Urinary bladder (tissue), 4 donors: Measurements from ENCODE around the gene C22orf31. TPM values are rescaled to one million over a fixed set of nuclear protein-coding genes. Genes with fewer than 3 reads are reported as not detected.
"Not testable (repeated sequence)": the region's sequence is repeated elsewhere in the genome, so short reads cannot be mapped to it uniquely, and the experiment has no call there.

Experiments used
- DNase-seq: peaks from one replicate; pipeline ENCODE4 v3.0.0-alpha.2; 2015; ENCODE audit errors: extremely low spot score
- H3K27ac ChIP-seq: one replicate; pipeline ENCODE4 v1.5.1; 2013; ENCODE audit warnings: low read depth, mild to moderate bottlenecking, moderate library complexity
- H3K36me3 ChIP-seq: one replicate; pipeline ENCODE4 v1.6.1; 2013; ENCODE audit warnings: mild to moderate bottlenecking, moderate library complexity; ENCODE audit not compliant: insufficient read depth
- H3K4me1 ChIP-seq: one replicate; pipeline ENCODE4 v1.6.1; 2013; ENCODE audit warnings: mild to moderate bottlenecking, moderate library complexity; ENCODE audit not compliant: insufficient read depth
- H3K4me3 ChIP-seq: one replicate; pipeline ENCODE4 v1.5.1; 2013; ENCODE audit warnings: low read depth, low read length
- WGBS: extraction: QIAGEN DNeasy Blood & Tissue Kit; methylation state at CpG from one replicate; pipeline ENCODE4 v1.1.7; 2013; 5-methylcytosine and 5-hydroxymethylcytosine counted together
- polyA plus RNA-seq: library from polyadenylated mRNA; stranded (reverse); fragments of 200-250 nt; gene quantifications from one replicate; pipeline ENCODE4 v1.2.3, GENCODE V29; 2013
- total RNA-seq: library from RNA; depleted of rRNA; stranded (reverse); fragments of >200 nt; gene quantifications from one replicate; pipeline ENCODE4 v1.2.3, GENCODE V29; 2014
- donor health status: healthy with polysubstance abuse.
- donor health status: healthy.

C22orf31 gene
- total and polyA plus RNA-seq, 2 donors = not detected

- H3K4me1 ChIP-seq = no peaks in the 10 kb centered on the region
- DNase-seq = no peak
- no peak overlapping the region for H3K27ac ChIP-seq
- no peak overlapping the region for H3K4me3 ChIP-seq
- 67% methylated on average over 3 of the region's 3 CpGs for WGBS
- no peaks in the 10 kb centered on the region for H3K36me3 ChIP-seq
These were observed 28.4 kb upstream of the C22orf31 start for GRCh38 chr22:29090039-29090438.

GRCh38 chr22:29089507-29089906, 27.9 kb upstream of the C22orf31 start:
- WGBS = 51% methylated on average over 3 of the region's 3 CpGs
- no peak for DNase-seq
- Histone ChIP-seq H3K36me3 (no peaks in the 10 kb centered on the region), H3K27ac (no peak overlapping the region), H3K4me3 (no peak overlapping the region), H3K4me1 (no peaks in the 10 kb centered on the region)

DNA sequence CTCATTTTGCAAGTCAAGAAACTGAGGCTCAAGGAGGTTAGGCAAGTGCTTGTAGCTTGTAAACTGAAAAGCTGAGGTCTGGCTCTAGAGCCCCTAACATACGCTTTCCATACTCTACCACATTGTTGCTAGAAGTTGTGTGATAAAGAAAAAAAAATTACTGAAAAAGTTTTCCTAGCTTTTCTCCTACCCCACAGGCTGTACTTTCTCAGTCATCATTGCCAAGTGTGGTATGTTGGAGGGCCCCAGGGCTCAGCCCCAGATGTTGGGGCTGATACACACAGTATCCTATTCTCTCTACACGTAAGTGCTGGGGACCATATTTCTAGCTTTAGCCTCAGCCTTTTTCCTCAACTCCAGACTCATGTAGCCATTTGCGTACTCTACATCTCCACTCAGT, 27.2 kb upstream of the C22orf31 start:
- H3K4me3 ChIP-seq = no peak overlapping the region
- no peak for DNase-seq
- 98% methylated on average over 3 of the region's 3 CpGs for WGBS

GRCh38 chr22:29087012-29087411, 25.4 kb upstream of the C22orf31 start:
- no peak for DNase-seq
- Histone ChIP-seq H3K27ac (no peak overlapping the region), H3K36me3 (no peaks in the 10 kb centered on the region), H3K4me1 (no peaks in the 10 kb centered on the region), H3K4me3 (no peak overlapping the region)
- WGBS = 96% methylated on average over 2 of the region's 2 CpGs

More for the DNA sequence above, 27.2 kb upstream of the C22orf31 start:
- H3K27ac ChIP-seq = no peak overlapping the region
- no peaks in the 10 kb centered on the region for H3K4me1 ChIP-seq
- no peaks in the 10 kb centered on the region for H3K36me3 ChIP-seq

GRCh38 chr22:29083933-29084591, 22.4 kb upstream of the C22orf31 start:
- WGBS = 55% methylated on average over 5 of the region's 5 CpGs
- Histone ChIP-seq H3K4me1 (peaks cover 2% of the 10 kb centered on the region), H3K4me3 (no peak overlapping the region), H3K36me3 (no peaks in the 10 kb centered on the region), H3K27ac (no peak overlapping the region)
- DNase-seq = no peak

- H3K4me3 ChIP-seq, H3K27ac ChIP-seq: not testable (repeated sequence)
- 95% methylated on average over 7 of the region's 7 CpGs for WGBS
These were observed 21.9 kb upstream of the C22orf31 start for GRCh38 chr22:29083576-29083932.

GRCh38 chr22:29082826-29083545, 21.4 kb upstream of the C22orf31 start:
- no peaks in the 10 kb centered on the region for H3K36me3 ChIP-seq
- no peak overlapping the region for H3K27ac ChIP-seq
- peaks cover 2% of the 10 kb centered on the region for H3K4me1 ChIP-seq
- DNase-seq = no peak
- no peak overlapping the region for H3K4me3 ChIP-seq
- WGBS = 90% methylated on average over 7 of the region's 7 CpGs

More at GRCh38 chr22:29083576-29083932, 21.9 kb upstream of the C22orf31 start:
- not testable (repeated sequence) for H3K36me3 ChIP-seq, DNase-seq, H3K4me1 ChIP-seq

DNA sequence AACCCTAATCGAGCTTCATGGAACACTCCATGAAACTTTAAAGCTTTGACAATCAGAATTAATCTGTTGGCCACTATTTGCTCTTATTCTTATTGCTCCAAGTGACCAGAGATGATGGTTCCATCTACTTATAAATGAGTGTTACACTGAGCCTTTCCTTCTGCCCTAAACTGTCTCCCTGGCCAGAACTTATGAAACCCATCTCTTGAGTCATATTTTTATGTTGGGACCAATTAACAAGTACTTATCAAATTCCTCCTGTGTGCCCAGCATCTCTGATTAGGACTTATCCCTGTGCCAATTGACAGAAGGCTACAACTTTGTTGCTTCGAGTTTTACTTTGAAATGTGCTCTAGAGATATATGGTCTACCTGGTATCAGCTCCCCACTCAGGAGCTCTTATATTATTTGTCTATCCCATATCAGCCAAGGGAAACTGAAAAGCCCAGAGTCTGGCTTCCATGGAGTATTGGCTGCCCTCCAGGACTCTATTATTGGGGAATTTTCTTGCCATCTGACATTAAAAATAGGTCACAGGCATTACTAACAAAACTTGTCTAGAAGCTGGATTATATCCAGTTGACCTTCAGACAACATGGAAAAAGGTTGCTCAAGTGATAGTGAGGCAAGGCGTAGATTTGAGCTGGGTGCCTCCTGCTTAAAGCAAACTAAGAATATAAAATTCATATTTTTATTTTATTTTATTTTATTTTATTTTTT, 20.0 kb upstream of the C22orf31 start:
- peak overlapping the region; percentile 23 for H3K27ac ChIP-seq

GRCh38 chr22:29080106-29080975, 18.7 kb upstream of the C22orf31 start:
- Histone ChIP-seq H3K4me3 (no peak overlapping the region), H3K36me3 (no peaks in the 10 kb centered on the region), H3K27ac (no peak overlapping the region), H3K4me1 (peaks cover 2% of the 10 kb centered on the region)
- DNase-seq = no peak
- WGBS = 90% methylated on average over 7 of the region's 7 CpGs

More for the DNA sequence above, 20.0 kb upstream of the C22orf31 start:
- Histone ChIP-seq H3K36me3 (no peaks in the 10 kb centered on the region), H3K4me1 (peaks cover 2% of the 10 kb centered on the region), H3K4me3 (no peak overlapping the region)
- 75% methylated on average over 3 of the region's 3 CpGs for whole genome bisulfite sequencing
- DNase-seq = no peak

DNA sequence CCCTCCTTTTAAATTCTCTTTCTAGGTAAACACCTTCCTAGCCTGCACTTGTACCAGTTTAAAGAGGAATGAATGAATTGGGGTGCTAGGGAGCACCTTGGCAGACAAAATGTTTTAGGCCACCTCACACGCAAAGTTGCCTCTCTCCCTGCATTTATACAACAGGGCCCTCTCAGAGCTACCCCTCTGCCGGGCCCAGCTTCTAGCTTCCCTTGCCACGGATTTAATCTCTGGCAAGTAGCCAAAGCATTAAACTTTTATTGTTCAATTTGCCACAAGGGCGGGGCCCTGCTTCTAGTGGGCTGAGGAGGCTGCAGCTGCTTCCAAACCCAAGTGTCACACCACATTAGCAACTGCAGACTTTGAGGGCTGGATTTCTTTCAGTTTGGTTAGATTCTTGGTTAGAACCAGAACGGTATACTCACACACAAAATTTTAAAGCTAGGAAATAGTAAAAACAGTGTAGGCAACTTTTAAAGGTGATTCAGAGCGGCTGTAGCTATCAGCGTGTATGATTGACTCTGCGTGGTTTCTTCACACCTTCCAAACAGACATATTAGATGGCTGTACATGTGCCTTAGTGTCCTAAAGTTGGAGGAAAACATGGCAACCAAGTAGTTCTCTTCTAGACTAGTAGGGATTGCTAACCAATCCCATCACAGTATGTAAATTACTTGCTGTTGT, 17.7 kb upstream of the C22orf31 start:
- no peak overlapping the region for H3K4me3 ChIP-seq
- peaks cover 2% of the 10 kb centered on the region for H3K4me1 ChIP-seq
- DNase-seq = no peak
- H3K36me3 ChIP-seq = no peaks in the 10 kb centered on the region
- H3K27ac ChIP-seq = no peak overlapping the region
- WGBS = 57% methylated on average over 8 of the region's 8 CpGs

- H3K36me3 ChIP-seq = no peaks in the 10 kb centered on the region
- peak overlapping the region; percentile 3 for H3K27ac ChIP-seq
- no peak overlapping the region for H3K4me3 ChIP-seq
- peaks cover 2% of the 10 kb centered on the region for H3K4me1 ChIP-seq
- DNase-seq = no peak
- WGBS = 83% methylated on average over 6 of the region's 6 CpGs
These were observed 17.2 kb upstream of the C22orf31 start for GRCh38 chr22:29078869-29079207.

DNA sequence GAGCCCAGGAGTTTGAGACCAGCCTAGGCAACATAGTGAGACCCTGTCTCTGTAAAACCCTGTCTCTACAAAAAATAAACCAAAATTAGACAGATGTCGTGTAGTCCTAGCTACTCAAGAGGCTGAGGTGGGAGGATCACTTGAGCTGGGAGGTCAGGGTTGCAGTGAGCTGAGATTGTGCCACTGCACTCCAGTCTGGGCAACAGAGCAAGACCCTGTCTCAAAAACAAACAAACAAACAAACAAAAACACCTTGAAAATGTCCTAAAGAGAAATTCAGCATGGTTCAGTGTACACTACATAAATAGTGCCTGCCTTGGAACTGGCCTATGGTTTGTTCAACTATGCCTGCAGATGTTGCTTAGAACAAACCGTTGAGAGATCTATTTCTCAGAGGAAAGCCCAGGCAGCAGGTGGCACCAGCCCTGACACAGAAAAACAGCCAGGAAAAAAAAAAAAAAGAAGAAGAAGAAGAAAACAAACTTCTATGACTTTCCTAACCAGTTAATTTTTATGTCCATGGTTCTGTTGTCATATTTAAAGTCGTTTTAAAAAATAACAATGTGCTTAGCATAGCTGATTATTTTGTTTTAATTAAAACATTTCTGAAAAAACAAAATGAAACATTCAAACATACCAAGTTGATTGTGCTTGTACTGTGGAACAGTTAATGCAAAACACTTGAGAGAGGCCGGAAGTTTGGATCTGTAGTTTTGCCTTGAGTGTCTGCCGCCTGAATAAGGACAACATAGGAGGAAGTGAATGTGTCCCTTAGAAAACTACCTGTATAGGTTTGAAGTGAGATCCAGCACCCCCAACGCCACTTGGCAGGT, 16.6 kb upstream of the C22orf31 start:
- WGBS = 74% methylated on average over 6 of the region's 6 CpGs
- DNase-seq = no peak
- Histone ChIP-seq H3K36me3 (no peaks in the 10 kb centered on the region), H3K4me1 (peaks cover 2% of the 10 kb centered on the region), H3K27ac (peak overlapping the region; percentile 3), H3K4me3 (no peak overlapping the region)
